Measurements from ENCODE around the gene PCDHB14.
"Not testable (repeated sequence)": the region's sequence is repeated elsewhere in the genome, so short reads cannot be mapped to it uniquely, and the experiment has no call there.

Gene PCDHB14

DNA sequence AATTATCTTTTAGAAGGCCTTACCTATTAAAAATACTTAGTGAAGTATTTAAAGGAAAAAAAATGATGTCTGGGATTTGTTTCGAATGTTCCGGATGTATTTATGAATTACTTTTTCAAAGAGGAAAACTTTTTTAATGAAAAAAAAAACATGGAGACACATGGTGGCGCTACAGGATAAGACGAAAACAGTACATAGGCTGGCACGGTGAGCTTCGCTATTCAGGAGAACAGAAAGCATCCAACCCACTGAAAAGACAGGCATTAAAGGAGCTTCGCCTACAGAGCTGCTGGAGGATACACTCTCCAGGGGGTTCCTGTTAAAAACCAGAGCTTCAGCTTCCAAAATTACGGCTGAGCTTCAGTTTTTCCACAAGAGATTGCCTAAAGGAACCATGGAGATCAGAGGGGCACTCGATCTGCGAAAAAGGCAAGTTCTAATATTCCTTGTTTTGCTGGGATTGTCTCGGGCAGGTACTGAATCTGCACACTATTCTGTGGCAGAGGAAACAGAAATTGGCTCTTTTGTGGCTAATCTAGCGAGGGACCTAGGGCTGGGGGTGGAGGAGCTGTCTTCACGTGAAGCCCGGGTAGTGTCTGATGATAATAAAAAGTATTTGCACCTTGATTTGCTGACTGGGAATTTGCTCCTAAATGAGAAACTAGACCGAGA, at the start of gene PCDHB14:
Gene PCDHB14, plus strand, starts transcription at position 232 of the 672 bp plus-strand sequence. Its CDS starts 163 bp downstream, at position 395.
- no peak within 1 kb of the TSS for H3K9ac ChIP-seq (ENCODE audit: low read length)
- peak within 1 kb of the TSS; percentile 18 for H3K4me3 ChIP-seq (ENCODE audit: low read length)
- H3K36me3 ChIP-seq (ENCODE audit: control insufficient read depth, insufficient read depth, low read length) = no peaks in the 10 kb centered on the region
- H3K4me1 ChIP-seq (ENCODE audit: control insufficient read depth, insufficient read depth, low read length) = no peaks in the 10 kb centered on the region
- H3K9me3 ChIP-seq (ENCODE audit: control insufficient read depth, low read length) = peaks cover 18% of the 10 kb centered on the region
- peaks cover 3% of the 10 kb centered on the region for H3K27me3 ChIP-seq (ENCODE audit: control insufficient read depth, insufficient read depth, low read length)

DNA sequence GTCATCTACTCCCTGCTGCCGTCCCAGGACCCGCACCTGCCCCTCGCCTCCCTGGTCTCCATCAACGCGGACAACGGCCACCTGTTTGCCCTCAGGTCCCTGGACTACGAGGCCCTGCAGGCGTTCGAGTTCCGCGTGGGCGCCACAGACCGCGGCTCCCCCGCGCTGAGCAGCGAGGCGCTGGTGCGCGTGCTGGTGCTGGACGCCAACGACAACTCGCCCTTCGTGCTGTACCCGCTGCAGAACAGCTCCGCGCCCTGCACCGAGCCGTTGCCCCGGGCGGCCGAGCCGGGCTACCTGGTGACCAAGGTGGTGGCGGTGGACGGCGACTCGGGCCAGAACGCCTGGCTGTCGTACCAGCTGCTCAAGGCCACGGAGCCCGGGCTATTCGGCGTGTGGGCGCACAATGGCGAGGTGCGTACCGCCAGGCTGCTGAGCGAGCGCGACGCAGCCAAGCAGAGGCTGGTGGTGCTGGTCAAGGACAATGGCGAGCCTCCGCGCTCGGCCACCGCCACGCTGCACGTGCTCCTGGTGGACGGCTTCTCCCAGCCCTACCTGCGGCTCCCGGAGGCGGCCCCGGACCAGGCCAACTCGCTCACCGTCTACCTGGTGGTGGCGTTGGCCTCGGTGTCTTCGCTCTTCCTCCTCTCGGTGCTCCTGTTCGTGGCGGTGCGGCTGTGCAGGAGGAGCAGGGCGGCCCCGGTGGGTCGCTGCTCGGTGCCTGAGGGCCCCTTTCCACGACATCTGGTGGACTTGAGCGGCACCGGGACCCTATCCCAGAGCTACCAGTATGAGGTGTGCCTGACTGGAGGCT, 48.6 kb upstream of the PCDHB14 start:
- not testable (repeated sequence) for H3K27me3 ChIP-seq (ENCODE audit: control insufficient read depth, insufficient read depth, low read length); H3K36me3 ChIP-seq (ENCODE audit: control insufficient read depth, insufficient read depth, low read length); H3K9me3 ChIP-seq (ENCODE audit: control insufficient read depth, low read length); H3K9ac ChIP-seq (ENCODE audit: low read length); H3K4me1 ChIP-seq (ENCODE audit: control insufficient read depth, insufficient read depth, low read length); H3K4me3 ChIP-seq (ENCODE audit: low read length)

DNA sequence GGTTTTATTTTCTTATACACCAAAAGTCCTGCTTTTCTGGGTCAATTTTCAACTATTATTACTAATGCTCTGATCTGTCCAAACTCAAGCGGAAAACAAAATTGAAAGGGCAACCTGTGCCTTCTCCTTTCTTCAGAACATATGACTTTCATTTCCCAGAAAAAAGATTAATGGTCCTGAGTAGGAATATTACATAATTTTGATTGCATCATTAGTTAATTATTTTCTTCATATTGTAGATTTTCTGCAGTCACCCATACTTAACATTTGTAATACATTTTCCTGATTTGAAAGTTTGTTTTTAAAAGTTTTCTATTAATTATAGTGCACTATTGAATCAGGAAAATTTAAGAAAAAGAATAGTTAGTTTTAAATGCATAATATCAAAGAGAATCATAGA, 47.2 kb upstream of the PCDHB14 start:
- peaks cover 4% of the 10 kb centered on the region for H3K9me3 ChIP-seq (ENCODE audit: control insufficient read depth, low read length)
- no peak overlapping the region for H3K4me3 ChIP-seq (ENCODE audit: low read length)
- no peaks in the 10 kb centered on the region for H3K36me3 ChIP-seq (ENCODE audit: control insufficient read depth, insufficient read depth, low read length)
- H3K9ac ChIP-seq (ENCODE audit: low read length) = no peak overlapping the region
- no peaks in the 10 kb centered on the region for H3K4me1 ChIP-seq (ENCODE audit: control insufficient read depth, insufficient read depth, low read length)
- no peaks in the 10 kb centered on the region for H3K27me3 ChIP-seq (ENCODE audit: control insufficient read depth, insufficient read depth, low read length)

DNA sequence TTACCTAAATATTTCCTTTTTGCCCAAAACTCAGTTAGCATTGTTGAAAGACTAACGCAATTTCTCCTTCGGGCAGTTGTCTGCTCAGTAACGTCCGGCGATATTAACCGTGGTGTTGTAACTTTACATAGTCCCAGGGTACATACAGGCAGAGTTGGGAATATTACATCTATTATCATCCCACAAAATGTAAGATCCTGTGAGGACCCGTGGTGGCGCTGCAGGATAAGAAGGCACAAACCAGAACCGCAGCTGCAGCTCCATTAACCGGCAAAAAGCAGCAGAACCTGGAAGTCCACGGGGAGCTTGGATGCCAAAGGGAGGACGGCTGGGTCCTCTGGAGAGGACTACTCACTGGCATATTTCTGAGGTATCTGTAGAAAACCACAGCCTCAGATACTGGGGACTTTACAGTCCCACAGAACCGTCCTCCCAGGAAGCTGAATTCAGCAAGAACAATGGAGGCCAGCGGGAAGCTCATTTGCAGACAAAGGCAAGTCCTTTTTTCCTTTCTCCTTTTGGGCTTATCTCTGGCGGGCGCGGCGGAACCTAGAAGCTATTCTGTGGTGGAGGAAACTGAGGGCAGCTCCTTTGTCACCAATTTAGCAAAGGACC, 45.5 kb upstream of the PCDHB14 start, which contains the start of gene PCDHB8:
Gene PCDHB8, plus strand, starts transcription at position 214 of the 615 bp plus-strand sequence. Its CDS starts 245 bp downstream, at position 459.
- H3K27me3 ChIP-seq (ENCODE audit: control insufficient read depth, insufficient read depth, low read length); H3K9me3 ChIP-seq (ENCODE audit: control insufficient read depth, low read length); H3K4me3 ChIP-seq (ENCODE audit: low read length); H3K4me1 ChIP-seq (ENCODE audit: control insufficient read depth, insufficient read depth, low read length); H3K9ac ChIP-seq (ENCODE audit: low read length); H3K36me3 ChIP-seq (ENCODE audit: control insufficient read depth, insufficient read depth, low read length): not testable (repeated sequence)

DNA sequence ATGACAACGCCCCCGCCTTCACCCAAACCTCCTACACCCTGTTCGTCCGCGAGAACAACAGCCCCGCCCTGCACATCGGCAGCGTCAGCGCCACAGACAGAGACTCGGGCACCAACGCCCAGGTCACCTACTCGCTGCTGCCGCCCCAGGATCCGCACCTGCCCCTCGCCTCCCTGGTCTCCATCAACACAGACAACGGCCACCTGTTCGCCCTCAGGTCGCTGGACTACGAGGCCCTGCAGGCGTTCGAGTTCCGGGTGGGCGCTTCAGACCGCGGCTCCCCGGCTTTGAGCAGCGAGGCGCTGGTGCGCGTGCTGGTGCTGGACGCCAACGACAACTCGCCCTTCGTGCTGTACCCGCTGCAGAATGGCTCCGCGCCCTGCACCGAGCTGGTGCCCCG, 43.8 kb upstream of the PCDHB14 start:
- H3K36me3 ChIP-seq (ENCODE audit: control insufficient read depth, insufficient read depth, low read length); H3K4me1 ChIP-seq (ENCODE audit: control insufficient read depth, insufficient read depth, low read length); H3K9me3 ChIP-seq (ENCODE audit: control insufficient read depth, low read length); H3K4me3 ChIP-seq (ENCODE audit: low read length); H3K9ac ChIP-seq (ENCODE audit: low read length); H3K27me3 ChIP-seq (ENCODE audit: control insufficient read depth, insufficient read depth, low read length): not testable (repeated sequence)

DNA sequence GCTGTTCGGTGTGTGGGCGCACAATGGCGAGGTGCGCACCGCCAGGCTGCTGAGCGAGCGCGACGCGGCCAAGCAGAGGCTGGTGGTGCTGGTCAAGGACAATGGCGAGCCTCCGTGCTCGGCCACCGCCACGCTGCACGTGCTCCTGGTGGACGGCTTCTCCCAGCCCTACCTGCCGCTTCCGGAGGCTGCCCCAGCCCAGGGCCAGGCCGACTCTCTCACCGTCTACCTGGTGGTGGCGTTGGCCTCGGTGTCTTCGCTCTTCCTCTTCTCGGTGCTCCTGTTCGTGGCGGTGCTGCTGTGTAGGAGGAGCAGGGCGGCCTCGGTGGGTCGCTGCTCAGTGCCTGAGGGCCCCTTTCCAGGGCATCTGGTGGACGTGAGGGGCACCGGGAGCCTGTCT, 43.3 kb upstream of the PCDHB14 start:
- H3K4me3 ChIP-seq (ENCODE audit: low read length); H3K9me3 ChIP-seq (ENCODE audit: control insufficient read depth, low read length); H3K9ac ChIP-seq (ENCODE audit: low read length); H3K27me3 ChIP-seq (ENCODE audit: control insufficient read depth, insufficient read depth, low read length); H3K4me1 ChIP-seq (ENCODE audit: control insufficient read depth, insufficient read depth, low read length); H3K36me3 ChIP-seq (ENCODE audit: control insufficient read depth, insufficient read depth, low read length): not testable (repeated sequence)

DNA sequence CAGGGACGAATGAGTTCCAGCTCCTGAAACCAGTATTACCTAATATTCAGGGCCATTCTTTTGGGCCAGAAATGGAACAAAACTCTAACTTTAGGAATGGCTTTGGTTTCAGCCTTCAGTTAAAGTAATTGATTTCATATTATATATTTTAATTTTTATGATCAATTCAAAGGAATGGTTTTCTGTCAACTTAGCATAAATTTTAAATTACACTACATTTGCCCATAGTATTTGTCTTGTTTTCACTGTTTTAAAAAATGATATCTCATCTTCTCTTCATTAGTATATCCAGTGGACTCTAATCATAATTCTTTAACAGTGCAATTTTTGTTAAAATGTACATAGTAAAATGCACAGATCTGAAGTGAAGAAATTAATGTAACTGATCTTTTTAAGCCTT, 42.8 kb upstream of the PCDHB14 start:
- Histone ChIP-seq H3K9me3 (ENCODE audit: control insufficient read depth, low read length) (peaks cover 4% of the 10 kb centered on the region), H3K27me3 (ENCODE audit: control insufficient read depth, insufficient read depth, low read length) (no peaks in the 10 kb centered on the region)

DNA sequence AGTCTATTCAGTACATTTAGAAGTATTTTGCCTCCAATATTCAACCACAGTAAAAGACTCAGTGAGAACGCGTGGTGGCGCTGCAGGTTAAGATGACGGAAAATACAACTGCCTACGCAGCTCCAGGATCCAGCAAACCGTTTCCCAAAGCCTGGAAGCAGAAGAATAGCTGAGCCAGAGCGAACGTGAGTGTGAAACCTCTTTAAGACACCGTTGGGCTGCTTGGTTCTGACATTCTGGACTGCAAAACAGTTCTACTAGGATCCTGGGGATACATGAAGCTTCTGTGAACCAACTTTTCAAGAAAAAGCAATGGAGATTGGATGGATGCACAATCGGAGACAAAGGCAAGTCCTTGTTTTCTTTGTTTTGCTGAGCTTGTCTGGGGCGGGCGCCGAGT, 40.9 kb upstream of the PCDHB14 start, which contains the start of gene PCDHB16:
Gene PCDHB16, plus strand, starts transcription at position 140 of the 400 bp plus-strand sequence. Its CDS starts 173 bp downstream, at position 313.
- H3K4me1 ChIP-seq (ENCODE audit: control insufficient read depth, insufficient read depth, low read length) = no peaks in the 10 kb centered on the region
- peaks cover 4% of the 10 kb centered on the region for H3K9me3 ChIP-seq (ENCODE audit: control insufficient read depth, low read length)
- H3K4me3 ChIP-seq (ENCODE audit: low read length) = no peak within 1 kb of the TSS
- no peaks in the 10 kb centered on the region for H3K36me3 ChIP-seq (ENCODE audit: control insufficient read depth, insufficient read depth, low read length)
- no peaks in the 10 kb centered on the region for H3K27me3 ChIP-seq (ENCODE audit: control insufficient read depth, insufficient read depth, low read length)
- no peak within 1 kb of the TSS for H3K9ac ChIP-seq (ENCODE audit: low read length)

More for the DNA sequence above, 42.8 kb upstream of the PCDHB14 start:
- Histone ChIP-seq H3K36me3 (ENCODE audit: control insufficient read depth, insufficient read depth, low read length) (no peaks in the 10 kb centered on the region), H3K9ac (ENCODE audit: low read length) (no peak overlapping the region), H3K4me1 (ENCODE audit: control insufficient read depth, insufficient read depth, low read length) (no peaks in the 10 kb centered on the region), H3K4me3 (ENCODE audit: low read length) (no peak overlapping the region)

DNA sequence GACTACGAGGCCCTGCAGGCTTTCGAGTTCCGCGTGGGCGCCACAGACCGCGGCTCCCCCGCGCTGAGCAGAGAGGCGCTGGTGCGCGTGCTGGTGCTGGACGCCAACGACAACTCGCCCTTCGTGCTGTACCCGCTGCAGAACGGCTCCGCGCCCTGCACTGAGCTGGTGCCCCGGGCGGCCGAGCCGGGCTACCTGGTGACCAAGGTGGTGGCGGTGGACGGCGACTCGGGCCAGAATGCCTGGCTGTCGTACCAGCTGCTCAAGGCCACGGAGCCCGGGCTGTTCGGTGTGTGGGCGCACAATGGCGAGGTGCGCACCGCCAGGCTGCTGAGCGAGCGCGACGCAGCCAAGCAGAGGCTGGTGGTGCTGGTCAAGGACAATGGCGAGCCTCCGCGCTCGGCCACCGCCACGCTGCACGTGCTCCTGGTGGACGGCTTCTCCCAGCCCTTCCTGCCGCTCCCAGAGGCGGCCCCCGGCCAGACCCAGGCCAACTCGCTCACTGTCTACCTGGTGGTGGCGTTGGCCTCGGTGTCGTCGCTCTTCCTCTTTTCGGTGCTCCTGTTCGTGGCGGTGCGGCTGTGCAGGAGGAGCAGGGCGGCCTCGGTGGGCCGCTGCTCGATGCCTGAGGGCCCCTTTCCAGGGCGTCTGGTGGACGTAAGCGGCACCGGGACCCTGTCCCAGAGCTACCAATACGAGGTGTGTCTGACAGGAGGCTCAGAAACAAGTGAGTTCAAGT, 38.9 kb upstream of the PCDHB14 start:
- not testable (repeated sequence) for H3K36me3 ChIP-seq (ENCODE audit: control insufficient read depth, insufficient read depth, low read length); H3K27me3 ChIP-seq (ENCODE audit: control insufficient read depth, insufficient read depth, low read length); H3K4me1 ChIP-seq (ENCODE audit: control insufficient read depth, insufficient read depth, low read length); H3K9me3 ChIP-seq (ENCODE audit: control insufficient read depth, low read length); H3K4me3 ChIP-seq (ENCODE audit: low read length); H3K9ac ChIP-seq (ENCODE audit: low read length)

DNA sequence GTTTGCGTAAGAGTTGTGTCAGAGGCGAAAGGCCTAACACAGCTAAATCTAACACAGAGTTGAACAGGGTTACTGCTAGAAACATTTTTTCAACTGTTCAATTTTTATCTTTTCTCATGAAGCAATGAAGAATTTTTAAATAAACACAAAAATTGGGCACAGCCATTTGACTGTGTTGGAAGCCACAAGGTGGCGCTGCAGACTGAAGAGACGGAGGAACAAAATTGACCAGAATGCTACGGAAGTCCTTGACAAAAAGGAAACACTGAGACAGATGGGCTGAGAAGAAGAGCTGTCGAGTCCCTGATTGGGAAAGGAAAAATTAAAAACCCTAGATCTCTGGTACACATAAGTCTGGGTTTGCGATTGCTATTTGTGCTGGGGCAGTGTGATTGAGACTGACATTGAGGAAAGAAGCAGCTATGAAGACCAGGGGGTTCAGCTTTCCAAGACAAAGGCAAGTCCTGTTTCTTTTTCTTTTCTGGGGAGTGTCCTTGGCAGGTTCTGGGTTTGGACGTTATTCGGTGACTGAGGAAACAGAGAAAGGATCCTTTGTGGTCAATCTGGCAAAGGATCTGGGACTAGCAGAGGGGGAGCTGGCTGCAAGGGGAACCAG, 36.1 kb upstream of the PCDHB14 start, which contains the start of gene PCDHB9:
Gene PCDHB9, plus strand, starts transcription at position 265 of the 616 bp plus-strand sequence. Its CDS starts 158 bp downstream, at position 423.
- no peak within 1 kb of the TSS for H3K4me3 ChIP-seq (ENCODE audit: low read length)

DNA sequence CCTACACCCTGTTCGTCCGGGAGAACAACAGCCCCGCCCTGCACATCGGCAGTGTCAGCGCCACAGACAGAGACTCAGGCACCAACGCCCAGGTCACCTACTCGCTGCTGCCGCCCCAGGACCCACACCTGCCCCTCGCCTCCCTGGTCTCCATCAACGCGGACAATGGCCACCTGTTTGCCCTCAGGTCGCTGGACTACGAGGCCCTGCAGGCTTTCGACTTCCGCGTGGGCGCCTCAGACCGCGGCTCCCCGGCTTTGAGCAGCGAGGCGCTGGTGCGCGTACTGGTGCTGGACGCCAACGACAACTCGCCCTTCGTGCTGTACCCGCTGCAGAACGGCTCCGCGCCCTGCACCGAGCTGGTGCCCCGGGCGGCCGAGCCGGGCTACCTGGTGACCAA, 34.5 kb upstream of the PCDHB14 start:
- H3K9ac ChIP-seq (ENCODE audit: low read length); H3K9me3 ChIP-seq (ENCODE audit: control insufficient read depth, low read length); H3K27me3 ChIP-seq (ENCODE audit: control insufficient read depth, insufficient read depth, low read length); H3K4me3 ChIP-seq (ENCODE audit: low read length); H3K36me3 ChIP-seq (ENCODE audit: control insufficient read depth, insufficient read depth, low read length); H3K4me1 ChIP-seq (ENCODE audit: control insufficient read depth, insufficient read depth, low read length): not testable (repeated sequence)

More for the DNA sequence above, 36.1 kb upstream of the PCDHB14 start, which contains the start of gene PCDHB9:
- Histone ChIP-seq H3K36me3 (ENCODE audit: control insufficient read depth, insufficient read depth, low read length) (no peaks in the 10 kb centered on the region), H3K4me1 (ENCODE audit: control insufficient read depth, insufficient read depth, low read length) (no peaks in the 10 kb centered on the region), H3K27me3 (ENCODE audit: control insufficient read depth, insufficient read depth, low read length) (no peaks in the 10 kb centered on the region), H3K9ac (ENCODE audit: low read length) (no peak within 1 kb of the TSS), H3K9me3 (ENCODE audit: control insufficient read depth, low read length) (no peaks in the 10 kb centered on the region)

Data from mucosa of stomach (tissue), 1 donor.